ENCODE results near the gene RAB22A. TPM values are rescaled to one million over a fixed set of nuclear protein-coding genes. Genes with fewer than 3 reads are reported as not detected.
A peak's percentile ranks its signal among the peaks of the same experiment; 100 is the strongest.
"Not testable (repeated sequence)": the region's sequence is repeated elsewhere in the genome, so short reads cannot be mapped to it uniquely, and the experiment has no call there.

The RAB22A gene
- total RNA-seq, 1 donor = 23.9 TPM

- TF ChIP-seq CTCF (IDR thresholded peaks at IDR 0.05; ENCODE audit: extremely low read depth, low read depth, low read length) = no peak
- no peak overlapping the region for H3K4me3 ChIP-seq (ENCODE audit: insufficient read depth, low read length)
Measured at GRCh38 chr20:58362206-58362516, 52.6 kb downstream of the RAB22A start.

GRCh38 chr20:58362970-58363369 lies 53.5 kb downstream of the RAB22A start:
- Histone ChIP-seq H3K4me1 (ENCODE audit: insufficient read depth, low read length) (no peaks in the 10 kb centered on the region), H3K27ac (ENCODE audit: low read depth, low read length) (no peak overlapping the region), H4K20me1 (ENCODE audit: insufficient read depth, low read length) (no peaks in the 10 kb centered on the region), H3K9me3 (ENCODE audit: low read depth, low read length) (no peaks in the 10 kb centered on the region), H2AFZ (ENCODE audit: low read length) (no peak overlapping the region), H3K4me2 (ENCODE audit: insufficient read depth, low read length) (no peak overlapping the region), H3K79me2 (ENCODE audit: insufficient read depth, low read length) (no peaks in the 10 kb centered on the region), H3K4me3 (ENCODE audit: insufficient read depth, low read length) (no peak overlapping the region), H3K27me3 (ENCODE audit: insufficient read depth, low read length) (no peaks in the 10 kb centered on the region), H3K36me3 (ENCODE audit: insufficient read depth, low read length) (peaks cover 29% of the 10 kb centered on the region)
- no peak for TF ChIP-seq CTCF (IDR thresholded peaks at IDR 0.05; ENCODE audit: extremely low read depth, low read depth, low read length)
- DNase-seq (ENCODE audit: insufficient read length, low spot score, missing footprints) = no peak

More at GRCh38 chr20:58362206-58362516, 52.6 kb downstream of the RAB22A start:
- Histone ChIP-seq H2AFZ (ENCODE audit: low read length) (no peak overlapping the region), H3K79me2 (ENCODE audit: insufficient read depth, low read length) (no peaks in the 10 kb centered on the region), H3K4me2 (ENCODE audit: insufficient read depth, low read length) (no peak overlapping the region), H3K9me3 (ENCODE audit: low read depth, low read length) (no peaks in the 10 kb centered on the region), H4K20me1 (ENCODE audit: insufficient read depth, low read length) (no peaks in the 10 kb centered on the region), H3K4me1 (ENCODE audit: insufficient read depth, low read length) (no peaks in the 10 kb centered on the region), H3K27me3 (ENCODE audit: insufficient read depth, low read length) (no peaks in the 10 kb centered on the region), H3K27ac (ENCODE audit: low read depth, low read length) (peak overlapping the region; percentile 26), H3K36me3 (ENCODE audit: insufficient read depth, low read length) (peaks cover 29% of the 10 kb centered on the region)
- DNase-seq (ENCODE audit: insufficient read length, low spot score, missing footprints) = no peak

- Histone ChIP-seq H3K27me3 (ENCODE audit: insufficient read depth, low read length) (no peaks in the 10 kb centered on the region), H3K4me3 (ENCODE audit: insufficient read depth, low read length) (no peak overlapping the region), H3K4me2 (ENCODE audit: insufficient read depth, low read length) (no peak overlapping the region), H3K9me3 (ENCODE audit: low read depth, low read length) (no peaks in the 10 kb centered on the region), H3K4me1 (ENCODE audit: insufficient read depth, low read length) (no peaks in the 10 kb centered on the region), H4K20me1 (ENCODE audit: insufficient read depth, low read length) (no peaks in the 10 kb centered on the region), H2AFZ (ENCODE audit: low read length) (no peak overlapping the region), H3K79me2 (ENCODE audit: insufficient read depth, low read length) (no peaks in the 10 kb centered on the region), H3K27ac (ENCODE audit: low read depth, low read length) (no peak overlapping the region), H3K36me3 (ENCODE audit: insufficient read depth, low read length) (peaks cover 12% of the 10 kb centered on the region)
- TF ChIP-seq CTCF (IDR thresholded peaks at IDR 0.05; ENCODE audit: extremely low read depth, low read depth, low read length) = no peak
- no peak for DNase-seq (ENCODE audit: insufficient read length, low spot score, missing footprints)
Measured at GRCh38 chr20:58366866-58367265, 57.4 kb downstream of the RAB22A start.

GRCh38 chr20:58372806-58373205 lies 63.3 kb downstream of the RAB22A start:
- no peak overlapping the region for H3K4me3 ChIP-seq (ENCODE audit: insufficient read depth, low read length)
- H3K79me2 ChIP-seq (ENCODE audit: insufficient read depth, low read length) = no peaks in the 10 kb centered on the region
- no peak for DNase-seq (ENCODE audit: insufficient read length, low spot score, missing footprints)
- no peak overlapping the region for H3K4me2 ChIP-seq (ENCODE audit: insufficient read depth, low read length)
- H3K9me3 ChIP-seq (ENCODE audit: low read depth, low read length) = no peaks in the 10 kb centered on the region
- no peak for TF ChIP-seq CTCF (IDR thresholded peaks at IDR 0.05; ENCODE audit: extremely low read depth, low read depth, low read length)
- no peaks in the 10 kb centered on the region for H3K36me3 ChIP-seq (ENCODE audit: insufficient read depth, low read length)
- no peak overlapping the region for H3K27ac ChIP-seq (ENCODE audit: low read depth, low read length)
- no peaks in the 10 kb centered on the region for H3K27me3 ChIP-seq (ENCODE audit: insufficient read depth, low read length)
- H2AFZ ChIP-seq (ENCODE audit: low read length) = no peak overlapping the region
- no peaks in the 10 kb centered on the region for H3K4me1 ChIP-seq (ENCODE audit: insufficient read depth, low read length)
- no peaks in the 10 kb centered on the region for H4K20me1 ChIP-seq (ENCODE audit: insufficient read depth, low read length)

- not testable (repeated sequence) for H3K9me3 ChIP-seq (ENCODE audit: low read depth, low read length); H3K4me2 ChIP-seq (ENCODE audit: insufficient read depth, low read length); H3K36me3 ChIP-seq (ENCODE audit: insufficient read depth, low read length); DNase-seq (ENCODE audit: insufficient read length, low spot score, missing footprints); H3K4me3 ChIP-seq (ENCODE audit: insufficient read depth, low read length); H4K20me1 ChIP-seq (ENCODE audit: insufficient read depth, low read length); H3K79me2 ChIP-seq (ENCODE audit: insufficient read depth, low read length); H3K27me3 ChIP-seq (ENCODE audit: insufficient read depth, low read length); H3K4me1 ChIP-seq (ENCODE audit: insufficient read depth, low read length); H2AFZ ChIP-seq (ENCODE audit: low read length); H3K27ac ChIP-seq (ENCODE audit: low read depth, low read length)
Measured at GRCh38 chr20:58373296-58373695, 63.8 kb downstream of the RAB22A start.
